Ascending aorta (tissue), 2 donors: ENCODE results near the gene ELOVL6. TPM values are rescaled to one million over a fixed set of nuclear protein-coding genes. Genes with fewer than 3 reads are reported as not detected.
"Not testable (repeated sequence)": the region's sequence is repeated elsewhere in the genome, so short reads cannot be mapped to it uniquely, and the experiment has no call there.

ENCODE experiments used
- DNase-seq, 2 donors: peaks; one replicate each; pipeline ENCODE4 v3.0.0-alpha.2; 2019; ENCODE audit warnings: low spot score in 2 of 2
- H3K27ac ChIP-seq, 2 donors: fragments of 200-600 bp; sonication (generic); one replicate each; pipeline ENCODE4 v1.5.1; 2016 to 2017; ENCODE audit warnings: mild to moderate bottlenecking in 1 of 2
- H3K27me3 ChIP-seq: fragments of 200-600 bp; sonication (generic); one replicate; pipeline ENCODE4 v1.5.1; 2017
- H3K36me3 ChIP-seq, 2 donors: fragments of 200-600 bp; sonication (generic); one replicate each; pipeline ENCODE4 v1.5.1; 2016
- H3K4me1 ChIP-seq, 2 donors: fragments of 200-600 bp; sonication (generic); one replicate each; pipeline ENCODE4 v1.5.1; 2016 to 2017; ENCODE audit warnings: mild to moderate bottlenecking in 1 of 2
- H3K4me3 ChIP-seq, 2 donors: fragments of 200-600 bp; sonication (generic); one replicate each; pipeline ENCODE4 v1.5.1; 2016 to 2017; ENCODE audit warnings: mild to moderate bottlenecking in 1 of 2
- H3K9me3 ChIP-seq, 2 donors: fragments of 200-600 bp; sonication (generic); one replicate each; pipeline ENCODE4 v1.5.1; 2016
- intact Hi-C: fragments of 100-400 bp; cut with DNase I; formaldehyde crosslinking; loops from one replicate; pipeline ENCODE4 v1.15.1; 2023
- total RNA-seq: library from RNA; depleted of rRNA; stranded (reverse); fragments of >200 nt; gene quantifications from one replicate; pipeline ENCODE4 v1.1.0, GENCODE V29; 2016
- TF ChIP-seq, protein P1 (sequence below), 3 experiments: fragments of 200-600 bp in 2 of 3; fragments of 450-650 bp in 1 of 3; sonication (generic) in 2 of 3; IDR thresholded peaks; one replicate each; pipeline ENCODE4 v1.5.1; 2016 to 2019; ENCODE audit warnings: antibody characterized with exemption in 3 of 3, mild to moderate bottlenecking in 1 of 3, moderate library complexity in 1 of 3

ELOVL6 gene, protein sequence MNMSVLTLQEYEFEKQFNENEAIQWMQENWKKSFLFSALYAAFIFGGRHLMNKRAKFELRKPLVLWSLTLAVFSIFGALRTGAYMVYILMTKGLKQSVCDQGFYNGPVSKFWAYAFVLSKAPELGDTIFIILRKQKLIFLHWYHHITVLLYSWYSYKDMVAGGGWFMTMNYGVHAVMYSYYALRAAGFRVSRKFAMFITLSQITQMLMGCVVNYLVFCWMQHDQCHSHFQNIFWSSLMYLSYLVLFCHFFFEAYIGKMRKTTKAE
- total RNA-seq = 0.64 TPM

DNA sequence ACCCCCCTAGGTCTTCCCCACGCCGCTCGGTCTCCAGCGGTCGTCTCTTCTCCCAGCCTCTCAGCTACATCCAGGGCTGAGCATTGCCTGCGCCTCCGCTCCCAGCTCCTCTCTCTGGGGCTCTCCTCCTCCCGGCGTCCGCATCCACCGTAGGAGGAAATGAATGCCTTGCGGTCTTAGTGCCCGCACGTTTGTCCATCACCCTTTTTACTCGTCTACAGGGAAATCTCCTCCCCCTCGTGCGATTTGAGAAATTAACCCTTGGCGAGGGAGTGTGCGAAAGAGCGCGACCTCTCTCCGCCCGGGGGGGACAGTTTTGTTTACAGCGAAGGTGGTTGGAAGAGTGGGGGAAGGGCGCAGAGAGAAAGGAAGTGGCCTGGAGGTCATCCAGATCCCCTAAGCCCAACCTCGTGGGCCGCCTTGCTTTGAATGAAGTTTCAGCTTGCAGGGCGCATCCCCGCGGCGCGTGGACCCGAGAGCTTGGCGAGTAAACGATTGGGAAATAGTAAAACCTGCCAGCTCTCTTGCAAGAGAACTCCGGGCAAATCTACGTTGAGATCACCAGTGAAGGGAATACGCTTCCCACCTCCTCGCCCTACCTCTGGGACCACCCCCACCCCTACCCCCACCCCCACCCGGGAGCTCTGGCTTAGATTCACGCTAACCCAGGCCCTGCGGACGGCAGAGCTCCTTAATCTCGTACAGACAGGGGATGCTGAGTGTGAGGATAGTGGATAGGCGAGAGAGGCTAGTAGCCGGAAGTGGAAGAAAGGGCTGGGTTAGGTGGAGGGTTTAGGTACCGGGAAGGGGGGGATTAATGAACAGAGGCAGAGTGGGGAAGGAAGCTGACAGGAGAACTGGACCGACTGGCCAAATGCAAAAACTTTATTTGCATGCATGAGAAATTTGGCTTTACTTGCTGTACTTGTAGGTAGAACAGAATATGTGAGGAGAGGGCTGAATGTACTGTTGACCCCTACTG lies at the start of gene ELOVL6:
Gene ELOVL6, minus strand, starts transcription at position 181 of the 982 bp plus-strand sequence. CDS start 280 bp downstream, outside the sequence.
- TF ChIP-seq, protein P1, sequence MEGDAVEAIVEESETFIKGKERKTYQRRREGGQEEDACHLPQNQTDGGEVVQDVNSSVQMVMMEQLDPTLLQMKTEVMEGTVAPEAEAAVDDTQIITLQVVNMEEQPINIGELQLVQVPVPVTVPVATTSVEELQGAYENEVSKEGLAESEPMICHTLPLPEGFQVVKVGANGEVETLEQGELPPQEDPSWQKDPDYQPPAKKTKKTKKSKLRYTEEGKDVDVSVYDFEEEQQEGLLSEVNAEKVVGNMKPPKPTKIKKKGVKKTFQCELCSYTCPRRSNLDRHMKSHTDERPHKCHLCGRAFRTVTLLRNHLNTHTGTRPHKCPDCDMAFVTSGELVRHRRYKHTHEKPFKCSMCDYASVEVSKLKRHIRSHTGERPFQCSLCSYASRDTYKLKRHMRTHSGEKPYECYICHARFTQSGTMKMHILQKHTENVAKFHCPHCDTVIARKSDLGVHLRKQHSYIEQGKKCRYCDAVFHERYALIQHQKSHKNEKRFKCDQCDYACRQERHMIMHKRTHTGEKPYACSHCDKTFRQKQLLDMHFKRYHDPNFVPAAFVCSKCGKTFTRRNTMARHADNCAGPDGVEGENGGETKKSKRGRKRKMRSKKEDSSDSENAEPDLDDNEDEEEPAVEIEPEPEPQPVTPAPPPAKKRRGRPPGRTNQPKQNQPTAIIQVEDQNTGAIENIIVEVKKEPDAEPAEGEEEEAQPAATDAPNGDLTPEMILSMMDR (IDR thresholded peaks at IDR 0.05) = no peak
- Histone ChIP-seq H3K4me3 (peak within 1 kb of the TSS; percentile 86 to 92), H3K27me3 (no peaks in the 10 kb centered on the region), H3K36me3 (no peaks in the 10 kb centered on the region), H3K9me3 (no peaks in the 10 kb centered on the region), H3K27ac (no peak within 1 kb of the TSS), H3K4me1 (no peaks in the 10 kb centered on the region)
- intact Hi-C loops = loop anchor here (5.0 to 10.0 kb wide), 3 partner anchors 146 to 464 kb away; partner anchors contain the start of genes GAR1 and PLA2G12A
- DNase-seq = peak in 1 of 2 donors; percentile 77

DNA sequence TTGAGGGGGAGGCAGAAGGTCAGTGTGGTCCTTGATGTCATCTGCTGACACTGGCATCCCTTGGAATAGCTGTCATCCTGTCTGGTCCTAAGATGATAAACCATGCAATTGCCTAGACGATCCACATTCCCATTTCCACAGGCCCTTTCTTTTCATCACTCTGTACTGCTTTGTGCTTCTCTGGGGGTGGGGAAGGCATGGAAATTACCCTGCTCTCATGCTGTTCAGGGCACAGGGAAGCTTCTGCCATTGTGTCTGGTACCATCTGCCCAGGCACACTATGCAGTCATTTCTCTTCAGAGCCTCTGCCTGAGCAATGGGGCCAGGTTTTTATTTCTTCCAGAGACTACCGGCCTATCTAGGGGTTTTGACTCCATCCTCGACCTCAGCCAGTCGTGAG lies 49.7 kb upstream of the ELOVL6 start:
- intact Hi-C loops = no loop called here
- no peak overlapping the region for H3K27ac ChIP-seq
- no peaks in the 10 kb centered on the region for H3K27me3 ChIP-seq
- TF ChIP-seq, protein P1 (IDR thresholded peaks at IDR 0.05) = no peak
- DNase-seq = no peak
- H3K9me3 ChIP-seq = no peaks in the 10 kb centered on the region
- no peak overlapping the region for H3K4me3 ChIP-seq
- H3K36me3 ChIP-seq = no peaks in the 10 kb centered on the region
- no peaks in the 10 kb centered on the region for H3K4me1 ChIP-seq

DNA sequence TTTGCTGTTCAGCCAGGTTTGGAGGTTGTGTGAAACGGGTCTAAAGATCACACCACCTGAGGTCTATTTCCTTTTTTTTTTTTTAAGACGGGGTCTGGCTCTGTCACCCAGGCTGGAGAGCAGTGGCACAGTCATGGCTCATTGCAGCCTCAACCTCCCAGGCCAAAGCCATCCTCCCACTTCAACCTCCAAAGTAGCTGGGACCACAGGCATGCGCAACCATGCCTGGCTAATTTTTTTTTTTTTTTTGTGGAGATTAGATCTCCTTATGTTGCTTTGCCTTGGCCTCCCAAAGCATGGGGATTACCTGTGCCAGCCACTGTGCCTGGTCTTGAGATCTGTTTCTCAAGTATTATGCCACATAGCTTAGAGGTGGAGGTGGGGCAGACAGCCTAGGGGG lies 49.2 kb upstream of the ELOVL6 start:
- Histone ChIP-seq H3K9me3 (no peaks in the 10 kb centered on the region), H3K4me1 (no peaks in the 10 kb centered on the region), H3K4me3 (no peak overlapping the region), H3K36me3 (no peaks in the 10 kb centered on the region), H3K27ac (no peak overlapping the region), H3K27me3 (no peaks in the 10 kb centered on the region)
- intact Hi-C loops = no loop called here
- DNase-seq = no peak
- TF ChIP-seq, protein P1 (IDR thresholded peaks at IDR 0.05) = no peak

DNA sequence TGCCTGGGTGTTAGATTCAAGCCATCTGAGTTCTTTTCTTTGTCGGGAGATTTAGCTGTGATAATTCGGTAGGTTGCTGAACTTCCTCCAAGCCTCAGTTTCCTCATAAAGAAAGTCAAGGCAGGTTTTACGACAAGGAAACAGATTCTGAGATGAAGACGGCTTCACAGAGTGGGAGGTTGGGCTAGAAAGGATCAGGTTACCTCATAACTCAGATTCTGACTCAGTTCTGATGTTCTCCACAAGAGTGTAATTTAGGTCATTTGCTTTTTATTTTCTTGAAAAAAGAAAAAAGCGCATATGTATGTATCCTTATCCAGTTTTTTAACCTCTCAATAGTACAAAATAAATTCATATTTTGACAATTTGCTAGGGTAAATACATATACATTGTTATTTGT lies 47.2 kb upstream of the ELOVL6 start:
- Histone ChIP-seq H3K27ac (no peak overlapping the region), H3K27me3 (no peaks in the 10 kb centered on the region), H3K4me3 (no peak overlapping the region), H3K36me3 (no peaks in the 10 kb centered on the region), H3K4me1 (no peaks in the 10 kb centered on the region), H3K9me3 (no peaks in the 10 kb centered on the region)
- no peak for DNase-seq
- intact Hi-C loops = no loop called here
- TF ChIP-seq, protein P1 (IDR thresholded peaks at IDR 0.05) = no peak

DNA sequence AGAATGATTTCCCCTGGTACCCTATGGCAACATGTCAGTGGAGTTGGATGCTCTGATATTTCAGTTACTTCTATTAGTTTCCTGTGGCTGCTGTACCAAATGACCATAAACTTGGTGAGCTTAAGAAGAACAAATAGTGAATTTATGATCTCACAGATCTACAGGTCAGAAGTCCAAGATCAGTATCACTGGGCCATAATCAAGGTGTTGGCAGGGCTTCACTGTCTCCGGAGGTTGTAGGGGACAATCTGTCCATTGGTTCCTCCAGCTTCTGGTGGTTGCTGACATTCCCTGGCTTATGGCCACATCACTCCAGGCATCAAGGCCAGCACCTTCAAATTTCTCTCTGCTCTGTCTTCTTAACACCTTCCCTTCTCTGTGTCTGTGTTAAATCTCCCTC lies 37.9 kb upstream of the ELOVL6 start:
- Histone ChIP-seq H3K27ac (no peak overlapping the region), H3K36me3 (no peaks in the 10 kb centered on the region), H3K27me3 (no peaks in the 10 kb centered on the region), H3K9me3 (no peaks in the 10 kb centered on the region), H3K4me1 (no peaks in the 10 kb centered on the region), H3K4me3 (no peak overlapping the region)
- intact Hi-C loops = no loop called here
- TF ChIP-seq, protein P1 (IDR thresholded peaks at IDR 0.05) = no peak
- no peak for DNase-seq

DNA sequence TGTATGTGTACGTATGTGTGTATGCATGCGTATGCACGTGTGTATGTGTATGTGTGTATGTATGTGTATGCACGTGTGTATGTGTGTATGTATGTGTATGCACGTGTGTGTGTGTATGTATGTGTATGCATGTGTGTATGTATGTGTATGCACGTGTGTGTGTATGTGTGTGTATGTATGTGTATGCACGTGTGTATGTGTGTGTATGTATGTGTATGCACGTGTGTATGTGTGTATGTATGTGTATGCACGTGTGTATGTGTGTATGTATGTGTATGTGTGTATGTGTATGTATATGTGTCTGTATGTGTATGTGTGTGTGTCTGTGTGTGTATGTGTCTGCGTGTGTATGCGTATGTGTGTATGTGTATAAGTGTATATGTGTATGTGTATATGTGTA lies 35.2 kb upstream of the ELOVL6 start:
- H3K4me3 ChIP-seq, H3K27ac ChIP-seq, H3K9me3 ChIP-seq, H3K4me1 ChIP-seq, H3K27me3 ChIP-seq, intact Hi-C loops, H3K36me3 ChIP-seq, DNase-seq: not testable (repeated sequence)
